Measurements from ENCODE around the gene PAX8.
A peak's percentile ranks its signal among the peaks of the same experiment; 100 is the strongest.

PAX8 gene

GRCh38 chr2:113260991-113261390 lies 17.7 kb downstream of the PAX8 start:
- no peak for DNase-seq

GRCh38 chr2:113258471-113259147 lies 20.1 kb downstream of the PAX8 start:
- DNase-seq = no peak

GRCh38 chr2:113257516-113258264 lies 21.0 kb downstream of the PAX8 start:
- DNase-seq = no peak

- DNase-seq = no peak
Observed at GRCh38 chr2:113255140-113256070, 23.3 kb downstream of the PAX8 start.

GRCh38 chr2:113253453-113253852 lies 25.3 kb downstream of the PAX8 start:
- DNase-seq = no peak

- DNase-seq = no peak
Observed at GRCh38 chr2:113252047-113252590, 26.6 kb downstream of the PAX8 start.

- DNase-seq = peak; percentile 24
Observed at GRCh38 chr2:113251118-113251517, 27.6 kb downstream of the PAX8 start.

- peak; percentile 70 for DNase-seq
Observed at GRCh38 chr2:113248997-113249770, 29.5 kb downstream of the PAX8 start.

- no peak for DNase-seq
Observed at GRCh38 chr2:113246606-113247005, 32.1 kb downstream of the PAX8 start.

- no peak for DNase-seq
Observed at GRCh38 chr2:113245276-113245711, 33.4 kb downstream of the PAX8 start.

GRCh38 chr2:113242327-113242726 lies 36.4 kb downstream of the PAX8 start:
- DNase-seq = no peak

GRCh38 chr2:113240915-113241911 lies 37.5 kb downstream of the PAX8 start:
- no peak for DNase-seq

GRCh38 chr2:113240150-113240914 lies 38.4 kb downstream of the PAX8 start:
- DNase-seq = no peak

GRCh38 chr2:113238871-113239839 lies 39.6 kb downstream of the PAX8 start:
- DNase-seq = no peak

GRCh38 chr2:113237604-113238160 lies 41.0 kb downstream of the PAX8 start:
- no peak for DNase-seq

GRCh38 chr2:113236367-113237159 lies 42.2 kb downstream of the PAX8 start:
- no peak for DNase-seq

All from central memory CD4-positive, alpha-beta T cell (primary cell).